GM18505 (cell line): Measurements from ENCODE around the gene OIT3.

ENCODE experiments used
- ATAC-seq: cut with Tn5 transposase; IDR thresholded peaks from one replicate; pipeline ENCODE4 v1.9.1; 2021; ENCODE audit not compliant: unreplicated experiment
- POLR2A ChIP-seq: IDR thresholded peaks from 4 replicates; pipeline ENCODE4 v1.6.1; 2011; ENCODE audit warnings: borderline replicate concordance; ENCODE audit not compliant: insufficient read depth, insufficient read length; ENCODE audit errors: extremely low read depth

The OIT3 gene

DNA sequence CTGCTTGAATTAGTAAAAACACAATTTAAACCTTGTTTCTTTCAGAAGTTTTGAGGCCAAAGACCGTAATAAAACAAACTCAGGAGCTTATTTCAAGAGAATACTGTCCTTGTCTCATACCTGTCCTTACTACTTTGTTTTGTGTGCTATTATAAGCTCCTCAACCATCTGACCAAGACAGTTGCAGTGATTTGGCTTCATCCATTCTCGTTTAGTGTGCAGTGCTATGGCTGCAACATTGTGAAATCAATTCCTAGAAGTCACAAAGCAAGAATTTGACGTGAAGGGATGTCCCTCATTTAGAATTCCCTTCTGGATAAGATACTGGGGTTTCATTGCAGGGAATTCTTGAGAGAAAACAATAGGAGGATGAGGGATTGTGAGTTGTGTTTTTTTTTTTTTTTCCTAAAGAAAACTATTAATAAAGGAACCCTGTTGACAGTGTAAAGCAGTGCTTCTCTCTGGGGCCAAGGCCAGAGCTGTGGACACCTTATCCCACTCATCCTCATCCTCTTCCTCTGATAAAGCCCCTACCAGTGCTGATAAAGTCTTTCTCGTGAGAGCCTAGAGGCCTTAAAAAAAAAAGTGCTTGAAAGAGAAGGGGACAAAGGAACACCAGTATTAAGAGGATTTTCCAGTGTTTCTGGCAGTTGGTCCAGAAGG, at the start of gene OIT3:
OIT3 (plus strand) TSS at position 604 of the 663 bp plus-strand sequence. CDS start 60 bp downstream, outside the sequence.
- ATAC-seq = no peak
- no peak for TF ChIP-seq POLR2A

DNA sequence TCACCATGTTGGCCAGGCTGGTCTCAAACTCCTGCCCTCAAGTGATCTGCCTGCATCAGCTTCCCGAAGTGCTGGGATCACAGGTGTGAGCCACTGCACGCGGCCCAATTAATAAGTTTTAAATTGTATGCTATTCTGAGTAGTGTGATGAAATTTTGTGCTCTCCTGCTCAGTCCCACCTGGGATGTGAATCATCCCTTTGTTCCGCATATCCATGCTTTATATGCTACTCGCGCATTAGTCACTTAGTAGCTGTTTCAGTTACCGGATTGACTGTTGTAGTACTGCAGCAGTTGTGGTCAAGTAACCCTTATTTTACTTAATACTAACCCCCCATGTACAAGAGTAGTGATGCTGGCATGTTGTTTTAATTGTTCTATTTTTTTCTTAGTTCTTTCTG, 47.3 kb upstream of the OIT3 start:
- no peak for ATAC-seq
- TF ChIP-seq POLR2A = no peak

- ATAC-seq = no peak
- no peak for TF ChIP-seq POLR2A
These were observed 45.9 kb upstream of the OIT3 start for GRCh38 chr10:72847681-72848080.

- TF ChIP-seq POLR2A = no peak
- ATAC-seq = no peak
These were observed 42.7 kb upstream of the OIT3 start for GRCh38 chr10:72850861-72851260.

- ATAC-seq = no peak
- no peak for TF ChIP-seq POLR2A
These were observed 42.0 kb upstream of the OIT3 start for GRCh38 chr10:72851509-72851908.

DNA sequence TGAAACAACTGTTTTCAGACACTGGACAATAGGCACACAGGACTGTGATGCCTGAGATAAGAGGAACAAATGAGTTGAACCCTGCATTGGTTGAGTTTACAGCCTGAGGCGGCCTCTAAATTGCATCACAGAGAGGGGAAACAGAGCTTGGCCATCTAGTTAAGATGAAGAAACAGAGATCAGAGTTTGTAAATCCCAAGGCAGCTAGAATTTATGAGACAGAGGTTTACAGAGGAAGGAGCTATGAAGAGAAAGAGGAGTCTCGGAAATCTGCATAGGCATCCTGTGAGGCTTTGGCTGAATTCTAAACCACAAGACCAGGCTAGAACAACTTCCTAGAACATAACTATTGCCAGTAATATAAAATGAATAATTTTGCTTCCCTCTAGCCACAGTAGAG, 41.0 kb upstream of the OIT3 start:
- ATAC-seq = no peak
- TF ChIP-seq POLR2A = no peak

DNA sequence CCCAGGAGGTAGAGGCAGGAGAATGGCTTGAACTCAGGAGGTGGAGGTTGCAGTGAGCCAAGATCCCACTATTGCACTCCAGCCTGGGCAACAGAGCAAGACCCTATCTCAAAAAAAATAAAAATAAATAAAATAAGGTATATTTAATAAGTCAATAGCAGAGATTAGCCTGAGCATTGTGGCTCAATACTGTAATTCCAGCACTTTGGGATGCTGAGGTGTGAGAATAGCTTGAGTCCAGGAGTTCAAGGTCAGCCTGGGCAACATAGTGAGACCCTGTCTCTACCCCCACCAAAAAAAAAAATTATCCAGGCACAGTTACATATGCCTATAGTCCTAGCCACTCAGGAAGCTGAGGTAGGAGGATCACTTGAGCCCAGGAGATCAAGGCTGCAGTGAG, 38.4 kb upstream of the OIT3 start:
- TF ChIP-seq POLR2A = no peak
- no peak for ATAC-seq

DNA sequence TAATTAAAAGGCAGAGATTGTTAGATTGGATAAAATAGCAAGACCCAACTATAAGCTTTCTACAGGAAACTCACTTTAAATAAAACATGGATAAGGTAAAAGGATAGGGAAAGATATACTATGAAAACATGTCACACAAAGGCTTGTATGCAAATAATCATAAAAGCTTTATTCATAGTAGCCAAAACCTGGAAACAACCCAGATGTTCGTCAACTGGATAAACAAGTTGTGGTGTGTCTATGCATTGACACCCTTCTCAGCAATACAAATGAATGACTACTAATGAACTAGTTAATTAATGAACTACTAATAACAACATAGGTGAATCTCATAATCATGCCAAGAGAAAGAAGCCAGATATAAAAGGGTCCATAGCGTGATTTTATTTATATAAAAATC, 37.7 kb upstream of the OIT3 start:
- TF ChIP-seq POLR2A = no peak
- no peak for ATAC-seq

GRCh38 chr10:72858067-72858466, 35.5 kb upstream of the OIT3 start:
- ATAC-seq = no peak
- no peak for TF ChIP-seq POLR2A

DNA sequence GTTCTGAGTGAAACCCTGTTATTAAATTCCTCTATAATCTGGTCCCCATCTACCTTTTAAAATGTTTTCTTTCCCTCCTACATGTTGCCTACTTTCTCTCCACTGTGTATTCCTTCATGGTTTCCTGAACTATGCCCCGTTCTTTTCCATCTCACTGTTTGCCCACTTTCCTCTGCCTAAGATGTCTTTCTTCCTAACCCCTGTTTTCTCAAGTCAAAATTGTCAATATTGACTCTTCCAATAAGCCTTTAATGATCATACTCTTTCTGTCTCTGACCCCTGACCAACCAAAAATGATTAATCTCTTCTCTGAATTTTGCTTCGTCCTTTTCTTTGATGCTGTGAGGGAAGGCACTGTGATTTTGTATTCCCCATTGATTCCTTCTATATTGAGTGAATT, 30.6 kb upstream of the OIT3 start:
- no peak for ATAC-seq
- no peak for TF ChIP-seq POLR2A

DNA sequence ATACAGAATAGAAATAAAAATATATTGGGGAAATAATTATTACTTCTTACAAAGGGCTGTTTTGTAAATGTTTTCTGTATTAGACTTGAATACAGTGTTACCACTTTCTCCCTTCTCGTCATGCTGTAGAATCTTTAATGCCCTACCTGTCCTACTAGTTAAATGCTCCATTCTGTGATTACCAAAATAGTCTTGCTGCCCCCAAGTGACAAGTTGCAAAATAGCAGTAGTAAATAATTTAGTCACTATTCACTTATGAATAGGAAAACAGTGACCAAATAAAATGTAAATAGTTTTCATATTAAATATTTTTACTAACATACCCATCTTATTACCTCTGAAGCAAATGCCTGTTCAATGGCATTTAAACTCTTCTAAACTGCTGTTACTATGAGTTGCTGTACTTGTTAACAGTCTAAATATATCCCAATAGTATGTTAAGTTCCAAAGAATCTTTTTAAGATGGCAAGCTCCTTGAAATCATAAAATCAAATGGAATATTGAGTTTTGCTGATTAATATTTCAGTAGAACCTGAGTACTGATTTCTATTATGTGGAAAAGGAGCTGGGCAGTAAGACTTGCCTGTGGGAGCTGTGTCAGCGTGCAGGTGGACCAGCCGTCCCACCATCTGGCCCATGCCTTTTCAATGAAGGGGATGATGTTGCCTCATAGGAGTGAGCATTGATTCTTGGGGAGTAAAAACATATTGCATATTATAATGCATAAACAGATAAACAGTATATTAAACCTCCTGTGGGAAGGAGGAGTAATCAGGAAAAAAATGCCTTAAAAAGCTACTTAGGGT, 18.1 kb upstream of the OIT3 start:
- ATAC-seq = no peak
- no peak for TF ChIP-seq POLR2A

- no peak for ATAC-seq
- no peak for TF ChIP-seq POLR2A
These were observed 14.3 kb upstream of the OIT3 start for GRCh38 chr10:72879245-72879644.

- ATAC-seq = no peak
- no peak for TF ChIP-seq POLR2A
These were observed 12.2 kb upstream of the OIT3 start for GRCh38 chr10:72881291-72881690.

DNA sequence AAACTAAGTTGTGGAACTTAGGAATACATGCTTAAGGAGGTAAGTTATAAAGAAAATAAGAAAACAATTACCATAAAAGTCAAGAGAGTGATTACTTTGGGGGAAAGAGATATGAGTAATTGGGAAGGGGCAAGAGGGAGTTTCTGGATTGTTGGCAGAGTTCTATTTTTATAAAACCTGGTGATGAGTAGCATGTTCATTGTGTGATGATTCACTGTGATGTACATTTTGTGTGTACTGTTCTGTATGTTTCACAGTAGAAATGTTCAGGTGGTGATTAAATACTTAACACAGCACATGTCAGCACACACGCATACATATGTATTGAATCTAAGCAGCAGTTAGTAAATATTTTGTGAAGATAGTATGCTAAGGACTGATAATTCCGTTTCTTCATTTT, 9.7 kb upstream of the OIT3 start:
- TF ChIP-seq POLR2A = no peak
- ATAC-seq = no peak
